Neural crest cell (in vitro differentiated cells): Measurements from ENCODE around the gene LRFN5. TPM values are rescaled to one million over a fixed set of nuclear protein-coding genes. Genes with fewer than 3 reads are reported as not detected.

Source experiments
- DNase-seq: peaks from one replicate; pipeline ENCODE4 v3.0.0; 2021; ENCODE audit warnings: low read depth, mixed read lengths, low spot score
- H3K27ac Mint-ChIP-seq: one replicate; pipeline ENCODE4 v1.8.0; 2021; ENCODE audit warnings: mild to moderate bottlenecking, mixed read lengths; ENCODE audit not compliant: unreplicated experiment
- H3K27me3 Mint-ChIP-seq: 2 replicates; pipeline ENCODE4 v1.8.0; 2021; ENCODE audit warnings: low read depth, mild to moderate bottlenecking, mixed read lengths
- H3K36me3 Mint-ChIP-seq: 2 replicates; pipeline ENCODE4 v1.8.0; 2021; ENCODE audit warnings: low read depth, mild to moderate bottlenecking, mixed read lengths
- H3K4me1 Mint-ChIP-seq: 2 replicates; pipeline ENCODE4 v1.8.0; 2021; ENCODE audit warnings: mixed read lengths
- H3K4me3 Mint-ChIP-seq: one replicate; pipeline ENCODE4 v1.8.0; 2021; ENCODE audit warnings: mild to moderate bottlenecking, mixed read lengths
- H3K9me3 Mint-ChIP-seq: 2 replicates; pipeline ENCODE4 v1.8.0; 2021; ENCODE audit warnings: mixed read lengths
- total RNA-seq: library from RNA; stranded (reverse); gene quantifications from 2 replicates; pipeline ENCODE4 v1.2.1, GENCODE V29; 2021
- TF ChIP-seq, protein P1 (sequence below): fragments of 200-600 bp; sonication (generic); conservative IDR thresholded peaks from 2 replicates; pipeline ENCODE4 v1.5.0; 2021; ENCODE audit warnings: antibody characterized with exemption, mild to moderate bottlenecking

The LRFN5 gene
- total RNA-seq, 1 donor from 2014 or later, result 1.3 TPM

GRCh38 chr14:41642367-41642766, 35.7 kb downstream of the LRFN5 start:
- H3K9me3 Mint-ChIP-seq, result no peaks in the 10 kb centered on the region
- no peak for DNase-seq
- H3K27ac Mint-ChIP-seq, result no peak overlapping the region
- no peaks in the 10 kb centered on the region for H3K36me3 Mint-ChIP-seq
- H3K27me3 Mint-ChIP-seq, result no peaks in the 10 kb centered on the region
- H3K4me1 Mint-ChIP-seq, result no peaks in the 10 kb centered on the region
- H3K4me3 Mint-ChIP-seq, result no peak overlapping the region
- TF ChIP-seq, protein P1, sequence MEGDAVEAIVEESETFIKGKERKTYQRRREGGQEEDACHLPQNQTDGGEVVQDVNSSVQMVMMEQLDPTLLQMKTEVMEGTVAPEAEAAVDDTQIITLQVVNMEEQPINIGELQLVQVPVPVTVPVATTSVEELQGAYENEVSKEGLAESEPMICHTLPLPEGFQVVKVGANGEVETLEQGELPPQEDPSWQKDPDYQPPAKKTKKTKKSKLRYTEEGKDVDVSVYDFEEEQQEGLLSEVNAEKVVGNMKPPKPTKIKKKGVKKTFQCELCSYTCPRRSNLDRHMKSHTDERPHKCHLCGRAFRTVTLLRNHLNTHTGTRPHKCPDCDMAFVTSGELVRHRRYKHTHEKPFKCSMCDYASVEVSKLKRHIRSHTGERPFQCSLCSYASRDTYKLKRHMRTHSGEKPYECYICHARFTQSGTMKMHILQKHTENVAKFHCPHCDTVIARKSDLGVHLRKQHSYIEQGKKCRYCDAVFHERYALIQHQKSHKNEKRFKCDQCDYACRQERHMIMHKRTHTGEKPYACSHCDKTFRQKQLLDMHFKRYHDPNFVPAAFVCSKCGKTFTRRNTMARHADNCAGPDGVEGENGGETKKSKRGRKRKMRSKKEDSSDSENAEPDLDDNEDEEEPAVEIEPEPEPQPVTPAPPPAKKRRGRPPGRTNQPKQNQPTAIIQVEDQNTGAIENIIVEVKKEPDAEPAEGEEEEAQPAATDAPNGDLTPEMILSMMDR, result no peak

DNA sequence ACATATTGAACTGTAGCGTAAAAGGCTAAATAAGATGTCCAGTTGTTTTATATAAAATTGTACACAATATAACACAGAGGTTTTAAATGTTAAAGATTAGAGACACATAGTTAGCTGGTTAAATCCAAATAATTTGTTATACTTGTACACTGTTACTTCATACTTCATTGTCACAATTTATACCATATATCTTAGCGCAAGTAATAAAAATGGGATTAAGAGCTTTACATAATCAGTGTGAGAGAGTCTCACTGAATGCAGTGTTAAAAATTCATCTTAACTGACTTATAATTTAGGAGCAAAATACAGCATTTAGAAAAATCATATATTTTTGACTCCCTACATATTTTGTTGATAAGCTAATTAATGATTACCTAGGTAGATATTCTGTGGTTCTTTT, 36.1 kb downstream of the LRFN5 start:
- no peak overlapping the region for H3K4me3 Mint-ChIP-seq
- no peaks in the 10 kb centered on the region for H3K9me3 Mint-ChIP-seq
- no peaks in the 10 kb centered on the region for H3K27me3 Mint-ChIP-seq
- no peak overlapping the region for H3K27ac Mint-ChIP-seq
- TF ChIP-seq, protein P1, result no peak
- H3K4me1 Mint-ChIP-seq, result no peaks in the 10 kb centered on the region
- no peak for DNase-seq
- H3K36me3 Mint-ChIP-seq, result no peaks in the 10 kb centered on the region

DNA sequence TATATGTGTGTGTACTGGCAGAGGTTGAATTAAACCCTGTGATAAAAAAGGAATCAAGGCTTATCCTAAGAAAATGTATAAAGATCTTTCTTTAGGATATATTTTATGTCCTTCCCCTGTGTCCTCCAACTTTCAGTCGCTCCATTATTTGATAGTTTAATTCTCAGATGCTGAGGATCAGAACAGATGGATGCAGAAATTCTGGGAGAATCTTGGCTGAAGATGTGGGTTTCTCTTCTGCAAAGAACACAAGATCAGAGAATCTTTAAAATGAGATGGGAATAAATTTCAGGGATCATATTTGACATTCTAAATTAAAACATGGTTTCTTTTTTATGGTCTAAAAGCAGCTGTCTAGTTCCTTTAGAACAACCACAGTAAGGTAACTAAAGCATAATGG, 37.9 kb downstream of the LRFN5 start:
- Mint-ChIP-seq H3K4me1 (no peaks in the 10 kb centered on the region), H3K36me3 (no peaks in the 10 kb centered on the region), H3K27me3 (no peaks in the 10 kb centered on the region), H3K9me3 (no peaks in the 10 kb centered on the region), H3K27ac (no peak overlapping the region), H3K4me3 (no peak overlapping the region)
- DNase-seq, result no peak
- TF ChIP-seq, protein P1, result no peak

GRCh38 chr14:41650802-41651201, 44.1 kb downstream of the LRFN5 start:
- no peak overlapping the region for H3K27ac Mint-ChIP-seq
- H3K4me3 Mint-ChIP-seq, result no peak overlapping the region
- no peaks in the 10 kb centered on the region for H3K9me3 Mint-ChIP-seq
- H3K27me3 Mint-ChIP-seq, result no peaks in the 10 kb centered on the region
- TF ChIP-seq, protein P1, result no peak
- H3K36me3 Mint-ChIP-seq, result no peaks in the 10 kb centered on the region
- no peak for DNase-seq
- H3K4me1 Mint-ChIP-seq, result no peaks in the 10 kb centered on the region

- no peak overlapping the region for H3K4me3 Mint-ChIP-seq
- H3K27ac Mint-ChIP-seq, result no peak overlapping the region
- H3K36me3 Mint-ChIP-seq, result no peaks in the 10 kb centered on the region
- no peaks in the 10 kb centered on the region for H3K9me3 Mint-ChIP-seq
- TF ChIP-seq, protein P1, result no peak
- H3K27me3 Mint-ChIP-seq, result no peaks in the 10 kb centered on the region
- H3K4me1 Mint-ChIP-seq, result no peaks in the 10 kb centered on the region
- no peak for DNase-seq
Observed at GRCh38 chr14:41654196-41654595, 47.5 kb downstream of the LRFN5 start.
